Measurements from ENCODE around the gene MCM10. TPM values are rescaled to one million over a fixed set of nuclear protein-coding genes. Genes with fewer than 3 reads are reported as not detected.

MCM10 gene
- total RNA-seq, 1 experiment from 2014 or later: 43.1 TPM

- intact Hi-C loops (cut with micrococcal nuclease): loop anchor here (5.0 kb wide), 1 partner anchor 80 kb away; the partner anchor contains the start of gene PHYH
- Histone ChIP-seq H3K27ac (ENCODE audit: low read depth, low read length) (no peak overlapping the region), H3K79me2 (ENCODE audit: insufficient read depth, low read length) (no peaks in the 10 kb centered on the region), H3K9me3 (ENCODE audit: control insufficient read depth in 1 of 2, insufficient read depth in 1 of 2, low read depth in 1 of 2, low read length in 2 of 2) (no peaks in the 10 kb centered on the region), H3K9ac (ENCODE audit: low read length) (no peak overlapping the region), H3K4me1 (ENCODE audit: control insufficient read depth in 1 of 2, insufficient read depth in 2 of 2, low read length in 2 of 2) (peaks cover 4 to 11% of the 10 kb centered on the region in 2 experiments; a peak in 3 of 4 replicates), H3K36me3 (ENCODE audit: control insufficient read depth in 1 of 2, insufficient read depth in 2 of 2, low read length in 2 of 2) (no peaks in the 10 kb centered on the region), H3K27me3 (ENCODE audit: insufficient read depth, low read length) (no peaks in the 10 kb centered on the region), H2AFZ (ENCODE audit: low read depth, low read length, poor library complexity, severe bottlenecking) (no peak overlapping the region), H3K9me2 (ENCODE audit: insufficient read depth) (no peaks in the 10 kb centered on the region), H3K4me3 (replicated peaks in 1 of 2; ENCODE audit: low read depth in 1 of 2, low read length in 2 of 2) (no peak overlapping the region), H4K20me1 (ENCODE audit: insufficient read depth) (no peaks in the 10 kb centered on the region), H3K4me2 (ENCODE audit: low read length) (no peak overlapping the region)
- ChIA-PET POLR2A (no interaction called here), RAD21 (ENCODE audit: low non-redundant PET in 1 of 2, low total read pairs in 2 of 2, uncharacterized antibody in 2 of 2, unreplicated experiment in 2 of 2) (no interaction called here), CTCF (no interaction called here)
- no peak for DNase-seq (ENCODE audit: low read depth, low spot score)
- no TSS peak for BruUV-seq (replicated peaks)
- ATAC-seq: no peak
- TF ChIP-seq YY1 (IDR thresholded peaks at IDR 0.05; ENCODE audit: extremely low read depth, insufficient replicate concordance, low read depth, low read length) (no peak), ELF1 (IDR thresholded peaks at IDR 0.05; ENCODE audit: borderline replicate concordance, low read depth) (no peak), POLR2AphosphoS5 (IDR thresholded peaks at IDR 0.05; ENCODE audit: low read depth, low read length) (no peak)
Measured at GRCh38 chr10:13222566-13222965, 61.2 kb downstream of the MCM10 start.

GRCh38 chr10:13223241-13223640 lies 61.9 kb downstream of the MCM10 start:
- BruUV-seq (replicated peaks): no TSS peak
- H3K36me3 ChIP-seq (ENCODE audit: control insufficient read depth in 1 of 2, insufficient read depth in 2 of 2, low read length in 2 of 2): no peaks in the 10 kb centered on the region
- intact Hi-C loops (cut with micrococcal nuclease): loop anchor here (5.0 kb wide), 1 partner anchor 79 kb away; the partner anchor contains the start of gene PHYH
- H4K20me1 ChIP-seq (ENCODE audit: insufficient read depth): no peaks in the 10 kb centered on the region
- ATAC-seq (no peak), DNase-seq (ENCODE audit: low read depth, low spot score) (no peak)
- no peaks in the 10 kb centered on the region for H3K79me2 ChIP-seq (ENCODE audit: insufficient read depth, low read length)
- no peak overlapping the region for H2AFZ ChIP-seq (ENCODE audit: low read depth, low read length, poor library complexity, severe bottlenecking)
- RAD21 ChIA-PET (ENCODE audit: low non-redundant PET in 1 of 2, low total read pairs in 2 of 2, uncharacterized antibody in 2 of 2, unreplicated experiment in 2 of 2): no interaction called here
- CTCF ChIA-PET: no interaction called here
- H3K4me3 ChIP-seq (replicated peaks in 1 of 2; ENCODE audit: low read depth in 1 of 2, low read length in 2 of 2): no peak overlapping the region
- no peak overlapping the region for H3K27ac ChIP-seq (ENCODE audit: low read depth, low read length)
- no peak overlapping the region for H3K4me2 ChIP-seq (ENCODE audit: low read length)
- no peaks in the 10 kb centered on the region for H3K9me3 ChIP-seq (ENCODE audit: control insufficient read depth in 1 of 2, insufficient read depth in 1 of 2, low read depth in 1 of 2, low read length in 2 of 2)
- H3K9ac ChIP-seq (ENCODE audit: low read length): no peak overlapping the region
- POLR2A ChIA-PET: no interaction called here
- H3K4me1 ChIP-seq (ENCODE audit: control insufficient read depth in 1 of 2, insufficient read depth in 2 of 2, low read length in 2 of 2): peaks cover 4 to 11% of the 10 kb centered on the region in 2 experiments; a peak in 3 of 4 replicates
- no peaks in the 10 kb centered on the region for H3K9me2 ChIP-seq (ENCODE audit: insufficient read depth)
- H3K27me3 ChIP-seq (ENCODE audit: insufficient read depth, low read length): no peaks in the 10 kb centered on the region
- no peak for TF ChIP-seq EZH2phosphoT487 (IDR thresholded peaks at IDR 0.05; ENCODE audit: borderline replicate concordance)
- TF ChIP-seq, protein P1, sequence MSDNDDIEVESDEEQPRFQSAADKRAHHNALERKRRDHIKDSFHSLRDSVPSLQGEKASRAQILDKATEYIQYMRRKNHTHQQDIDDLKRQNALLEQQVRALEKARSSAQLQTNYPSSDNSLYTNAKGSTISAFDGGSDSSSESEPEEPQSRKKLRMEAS (IDR thresholded peaks at IDR 0.05): no peak
- TF ChIP-seq ATF3 (IDR thresholded peaks at IDR 0.05): no peak
- TF ChIP-seq RAD21 (IDR thresholded peaks at IDR 0.05; ENCODE audit: low read depth): no peak
- no peak for TF ChIP-seq SRF (IDR thresholded peaks at IDR 0.05; ENCODE audit: low read depth)
- no peak for TF ChIP-seq POLR2A (IDR thresholded peaks at IDR 0.05; ENCODE audit: borderline replicate concordance, extremely low read depth, insufficient read depth, insufficient read length)
- no peak for TF ChIP-seq POLR2AphosphoS5 (IDR thresholded peaks at IDR 0.05; ENCODE audit: low read depth, low read length)
- TF ChIP-seq ZFX (IDR thresholded peaks at IDR 0.05): no peak
- TF ChIP-seq JUND (IDR thresholded peaks at IDR 0.05): no peak
- no peak for TF ChIP-seq TCF7L2 (IDR thresholded peaks at IDR 0.05; ENCODE audit: borderline replicate concordance, extremely low read depth, insufficient read depth, insufficient read length)
- no peak for TF ChIP-seq ZNF274 (IDR thresholded peaks at IDR 0.05; ENCODE audit: low read depth, low read length)
- no peak for TF ChIP-seq REST (IDR thresholded peaks at IDR 0.05; ENCODE audit: low read depth)
- TF ChIP-seq EZH2 (IDR thresholded peaks at IDR 0.05): no peak
- TF ChIP-seq SIN3A (IDR thresholded peaks at IDR 0.05; ENCODE audit: low read depth): no peak
- TF ChIP-seq CEBPB (IDR thresholded peaks at IDR 0.05; ENCODE audit: low read depth): no peak
- TF ChIP-seq YY1 (IDR thresholded peaks at IDR 0.05; ENCODE audit: extremely low read depth, insufficient replicate concordance, low read depth, low read length): no peak

All from HCT116 (cell line).